Smooth muscle cell (in vitro differentiated cells): Measurements from ENCODE around the gene MSANTD2. TPM values are rescaled to one million over a fixed set of nuclear protein-coding genes. Genes with fewer than 3 reads are reported as not detected.

Experiments
- DNase-seq: peaks from one replicate; lab custom pipeline; 2025; ENCODE audit not compliant: unreplicated experiment; lab: John Stamatoyannopoulos, UW
- H2AFZ ChIP-seq: fragments of 200-600 bp; sonication (generic); 2 replicates; pipeline ENCODE4 v1.6.0; 2016; ENCODE audit warnings: antibody characterized with exemption, low read depth, mild to moderate bottlenecking
- H3F3A ChIP-seq: fragments of 200-600 bp; sonication (generic); 2 replicates; pipeline ENCODE4 v1.6.0; 2017; ENCODE audit warnings: antibody characterized with exemption, low read depth
- H3K27ac ChIP-seq: fragments of 200-600 bp; sonication (generic); 2 replicates; pipeline ENCODE4 v1.5.1; 2016; ENCODE audit warnings: low read depth, mild to moderate bottlenecking
- H3K27me3 ChIP-seq: fragments of 200-600 bp; sonication (generic); 2 replicates; pipeline ENCODE4 v1.6.1; 2016; ENCODE audit warnings: low read depth, mild to moderate bottlenecking
- H3K36me3 ChIP-seq: fragments of 200-600 bp; sonication (generic); 2 replicates; pipeline ENCODE4 v1.5.1; 2016; ENCODE audit warnings: low read depth
- H3K4me1 ChIP-seq: fragments of 200-600 bp; sonication (generic); 2 replicates; pipeline ENCODE4 v1.5.1; 2016; ENCODE audit warnings: low read depth
- H3K4me2 ChIP-seq: fragments of 200-600 bp; sonication (generic); 2 replicates; pipeline ENCODE4 v1.6.0; 2016; ENCODE audit warnings: mild to moderate bottlenecking
- H3K4me3 ChIP-seq: fragments of 200-600 bp; sonication (generic); 2 replicates; pipeline ENCODE4 v1.5.1; 2016; ENCODE audit warnings: mild to moderate bottlenecking
- H3K79me2 ChIP-seq: fragments of 200-600 bp; sonication (generic); 2 replicates; pipeline ENCODE4 v1.6.0; 2016; ENCODE audit warnings: low read depth, mild to moderate bottlenecking
- H3K9ac ChIP-seq: fragments of 200-600 bp; sonication (generic); 2 replicates; pipeline ENCODE4 v1.6.0; 2016; ENCODE audit warnings: low read depth
- H3K9me3 ChIP-seq: fragments of 200-600 bp; sonication (generic); replicated peaks from 2 replicates; pipeline ENCODE4 v1.5.1; 2016; ENCODE audit warnings: low read depth
- H4K20me1 ChIP-seq: fragments of 200-600 bp; sonication (generic); 2 replicates; pipeline ENCODE4 v1.6.0; 2016; ENCODE audit warnings: low read depth
- WGBS: methylation state at CpG from one replicate; pipeline ENCODE4 v1.1.7; 2016; ENCODE audit warnings: low lambda C conversion rate; 5-methylcytosine and 5-hydroxymethylcytosine counted together
- polyA plus RNA-seq: library from polyadenylated mRNA; unstranded; fragments of >200 nt; fragmentation: Nextera tagmentation; extraction: Ambion mirVana; gene quantifications from 2 replicates; pipeline ENCODE4 v1.2.1, GENCODE V29; 2016
- total RNA-seq: library from RNA; depleted of rRNA; stranded (reverse); fragments of >200 nt; gene quantifications from 2 replicates; pipeline ENCODE4 v1.2.3, GENCODE V29; 2014
- TF ChIP-seq, protein P1 (sequence below): fragments of 200-600 bp; sonication (generic); IDR thresholded peaks from 2 replicates; pipeline ENCODE4 v1.5.1; 2017; ENCODE audit warnings: borderline replicate concordance, mild to moderate bottlenecking, antibody characterized with exemption; ENCODE audit not compliant: insufficient read depth, poor library complexity, severe bottlenecking

MSANTD2 gene
- total and polyA plus RNA-seq, 2 experiments from 2014 or later = 13.6 to 18.8 TPM

DNA sequence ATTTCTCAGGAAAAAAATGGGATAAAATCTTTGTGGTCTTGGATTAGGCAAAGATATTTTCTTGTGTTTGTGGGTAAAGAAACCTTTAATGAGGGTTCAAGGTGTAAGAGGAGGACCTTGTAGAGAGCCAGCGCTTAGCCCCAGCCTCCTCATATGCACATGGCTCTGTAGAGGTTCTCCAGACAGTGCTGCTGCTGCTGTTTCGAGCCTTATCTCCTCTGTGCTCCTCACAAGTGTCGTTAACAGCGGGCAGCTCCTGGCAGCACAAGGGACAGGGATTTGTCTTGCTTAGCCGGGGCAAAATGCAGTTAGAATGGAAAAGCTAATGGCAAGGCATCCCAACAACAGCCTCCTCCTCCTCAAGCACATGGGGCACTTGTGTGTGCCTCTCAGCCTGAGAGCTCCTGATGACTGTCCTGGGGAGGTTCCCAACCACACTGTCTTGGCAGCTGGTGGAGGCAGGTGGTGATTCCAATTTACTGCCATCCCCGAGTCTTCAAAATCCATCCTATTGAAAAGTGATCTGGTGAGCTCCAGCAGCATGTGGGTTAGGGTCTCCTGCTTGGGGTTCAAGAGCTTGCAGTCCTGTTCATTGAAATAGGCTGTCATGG is 7.6 kb upstream of the MSANTD2 start:
- DNase-seq = no peak
- TF ChIP-seq, protein P1, sequence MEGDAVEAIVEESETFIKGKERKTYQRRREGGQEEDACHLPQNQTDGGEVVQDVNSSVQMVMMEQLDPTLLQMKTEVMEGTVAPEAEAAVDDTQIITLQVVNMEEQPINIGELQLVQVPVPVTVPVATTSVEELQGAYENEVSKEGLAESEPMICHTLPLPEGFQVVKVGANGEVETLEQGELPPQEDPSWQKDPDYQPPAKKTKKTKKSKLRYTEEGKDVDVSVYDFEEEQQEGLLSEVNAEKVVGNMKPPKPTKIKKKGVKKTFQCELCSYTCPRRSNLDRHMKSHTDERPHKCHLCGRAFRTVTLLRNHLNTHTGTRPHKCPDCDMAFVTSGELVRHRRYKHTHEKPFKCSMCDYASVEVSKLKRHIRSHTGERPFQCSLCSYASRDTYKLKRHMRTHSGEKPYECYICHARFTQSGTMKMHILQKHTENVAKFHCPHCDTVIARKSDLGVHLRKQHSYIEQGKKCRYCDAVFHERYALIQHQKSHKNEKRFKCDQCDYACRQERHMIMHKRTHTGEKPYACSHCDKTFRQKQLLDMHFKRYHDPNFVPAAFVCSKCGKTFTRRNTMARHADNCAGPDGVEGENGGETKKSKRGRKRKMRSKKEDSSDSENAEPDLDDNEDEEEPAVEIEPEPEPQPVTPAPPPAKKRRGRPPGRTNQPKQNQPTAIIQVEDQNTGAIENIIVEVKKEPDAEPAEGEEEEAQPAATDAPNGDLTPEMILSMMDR = no peak
- Histone ChIP-seq H3K4me3 (no peak overlapping the region), H3K9ac (no peak overlapping the region), H3K4me2 (no peak overlapping the region), H2AFZ (no peak overlapping the region), H3K27ac (no peak overlapping the region), H3K9me3 (no peaks in the 10 kb centered on the region), H3F3A (no peaks in the 10 kb centered on the region), H3K79me2 (no peaks in the 10 kb centered on the region), H3K4me1 (no peaks in the 10 kb centered on the region), H4K20me1 (no peaks in the 10 kb centered on the region), H3K36me3 (no peaks in the 10 kb centered on the region), H3K27me3 (no peaks in the 10 kb centered on the region)
- 57% methylated on average over 6 of the region's 6 CpGs for WGBS

DNA sequence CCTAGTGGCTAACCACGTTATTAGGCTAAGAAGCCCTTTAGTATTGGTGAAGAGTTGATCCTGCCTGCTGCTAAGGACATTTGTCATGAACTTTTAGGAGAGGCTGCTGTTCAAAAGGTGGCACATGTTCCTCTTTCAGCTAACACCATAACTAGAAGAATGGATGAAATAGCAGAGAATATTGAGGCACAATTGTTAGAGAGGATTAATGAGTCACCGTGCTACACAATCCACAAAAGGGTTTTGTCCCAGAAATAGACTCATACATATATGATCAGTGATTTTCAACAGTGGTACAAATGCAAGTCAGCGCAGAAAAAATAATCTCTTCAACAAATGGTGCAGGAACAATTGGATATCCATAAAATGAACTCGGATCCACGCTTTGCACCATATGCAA is 7.0 kb upstream of the MSANTD2 start:
- Histone ChIP-seq H3K9ac (no peak overlapping the region), H3K36me3 (no peaks in the 10 kb centered on the region), H4K20me1 (no peaks in the 10 kb centered on the region), H3K27me3 (no peaks in the 10 kb centered on the region), H3K9me3 (no peaks in the 10 kb centered on the region), H3K27ac (no peak overlapping the region), H3F3A (no peaks in the 10 kb centered on the region), H2AFZ (no peak overlapping the region), H3K4me2 (no peak overlapping the region), H3K79me2 (no peaks in the 10 kb centered on the region), H3K4me1 (no peaks in the 10 kb centered on the region), H3K4me3 (no peak overlapping the region)
- TF ChIP-seq, protein P1 = no peak
- no peak for DNase-seq
- 94% methylated on average over 5 of the region's 5 CpGs for WGBS

DNA sequence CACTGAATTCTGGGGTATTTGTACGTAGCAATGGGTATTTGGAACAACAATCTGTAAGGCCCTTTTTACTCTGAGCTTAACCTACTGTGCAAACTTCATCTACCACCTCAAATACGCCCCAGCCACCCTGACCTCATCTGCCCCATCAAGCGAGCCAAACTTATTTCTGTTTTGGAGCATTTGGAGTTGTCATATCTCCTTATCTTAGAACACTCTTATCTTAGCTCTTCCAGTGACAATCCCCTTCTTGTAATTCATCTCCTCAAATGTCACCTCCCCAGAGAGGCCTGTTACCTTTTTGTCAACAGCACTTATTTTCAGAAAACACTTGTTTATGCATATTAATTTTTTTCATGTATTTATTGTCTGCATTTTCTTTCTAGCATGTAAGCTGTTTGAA is 4.7 kb upstream of the MSANTD2 start:
- H4K20me1 ChIP-seq = no peaks in the 10 kb centered on the region
- WGBS = 89% methylated on average over 3 of the region's 3 CpGs
- H2AFZ ChIP-seq = no peak overlapping the region

More for the DNA sequence above, 4.7 kb upstream of the MSANTD2 start:
- no peak overlapping the region for H3K9ac ChIP-seq
- TF ChIP-seq, protein P1 = no peak
- no peaks in the 10 kb centered on the region for H3K9me3 ChIP-seq
- H3K4me3 ChIP-seq = no peak overlapping the region
- no peak overlapping the region for H3K4me2 ChIP-seq
- H3K27me3 ChIP-seq = no peaks in the 10 kb centered on the region
- H3F3A ChIP-seq = peaks cover 5% of the 10 kb centered on the region
- no peak for DNase-seq
- H3K27ac ChIP-seq = no peak overlapping the region
- peaks cover 3% of the 10 kb centered on the region for H3K79me2 ChIP-seq
- H3K4me1 ChIP-seq = peaks cover 11% of the 10 kb centered on the region
- H3K36me3 ChIP-seq = no peaks in the 10 kb centered on the region
